Dermis microvascular lymphatic vessel endothelial cell (primary cell): ENCODE results near the gene DENND5B. TPM values are rescaled to one million over a fixed set of nuclear protein-coding genes. Genes with fewer than 3 reads are reported as not detected.
"Not testable (repeated sequence)": the region's sequence is repeated elsewhere in the genome, so short reads cannot be mapped to it uniquely, and the experiment has no call there.

Experiments used
- DNase-seq, 2 donors: peaks; one replicate each; pipeline versions ENCODE4 v3.0.0 to v3.0.0-alpha.2; 2010; ENCODE audit warnings: low read depth in 2 of 2
- total RNA-seq: library from RNA; depleted of rRNA; stranded (reverse); fragments of >200 nt; gene quantifications from 2 replicates; pipeline ENCODE4 v1.2.1, GENCODE V29; 2014

Gene DENND5B
- total RNA-seq, 1 donor from 2014 or later = 5.9 TPM

GRCh38 chr12:31507966-31508365 lies 83.0 kb downstream of the DENND5B start:
- peak in 1 of 2 donors; percentile 34 for DNase-seq

- DNase-seq = peak in 1 of 2 donors; percentile 82
Observed at GRCh38 chr12:31506515-31507306, 84.2 kb downstream of the DENND5B start.

GRCh38 chr12:31504625-31505222 lies 86.2 kb downstream of the DENND5B start:
- no peak for DNase-seq

- DNase-seq = not testable (repeated sequence)
Observed at GRCh38 chr12:31501014-31501413, 89.9 kb downstream of the DENND5B start.

GRCh38 chr12:31499567-31499966 lies 91.4 kb downstream of the DENND5B start:
- DNase-seq = no peak

GRCh38 chr12:31498424-31498823 lies 92.5 kb downstream of the DENND5B start:
- no peak for DNase-seq

GRCh38 chr12:31496257-31496656 lies 94.7 kb downstream of the DENND5B start:
- no peak for DNase-seq

- DNase-seq = no peak
Observed at GRCh38 chr12:31494455-31494854, 96.5 kb downstream of the DENND5B start.

- no peak for DNase-seq
Observed at GRCh38 chr12:31492599-31493196, 98.2 kb downstream of the DENND5B start.

GRCh38 chr12:31491841-31492598 lies 98.9 kb downstream of the DENND5B start:
- peak; percentile 23 to 86 for DNase-seq

GRCh38 chr12:31491241-31491794 lies 99.6 kb downstream of the DENND5B start:
- DNase-seq = no peak

- no peak for DNase-seq
Observed at GRCh38 chr12:31488737-31489338, 102.1 kb downstream of the DENND5B start.

- DNase-seq = no peak
Observed at GRCh38 chr12:31485571-31485970, 105.4 kb downstream of the DENND5B start.

GRCh38 chr12:31482816-31483215 lies 108.1 kb downstream of the DENND5B start:
- peak in 1 of 2 donors; percentile 12 for DNase-seq

GRCh38 chr12:31481415-31481814 lies 109.5 kb downstream of the DENND5B start:
- no peak for DNase-seq

- no peak for DNase-seq
Observed at GRCh38 chr12:31479516-31480210, 111.3 kb downstream of the DENND5B start.

- no peak for DNase-seq
Observed at GRCh38 chr12:31478898-31479297, 112.0 kb downstream of the DENND5B start.

GRCh38 chr12:31478425-31478824 lies 112.5 kb downstream of the DENND5B start:
- no peak for DNase-seq

GRCh38 chr12:31477687-31478086 lies 113.2 kb downstream of the DENND5B start:
- DNase-seq = no peak

GRCh38 chr12:31476437-31476836 lies 114.5 kb downstream of the DENND5B start:
- DNase-seq = no peak

- DNase-seq = not testable (repeated sequence)
Observed at GRCh38 chr12:31475610-31476009, 115.3 kb downstream of the DENND5B start.
